ENCODE measurements around the gene NISCH.

Gene NISCH

DNA sequence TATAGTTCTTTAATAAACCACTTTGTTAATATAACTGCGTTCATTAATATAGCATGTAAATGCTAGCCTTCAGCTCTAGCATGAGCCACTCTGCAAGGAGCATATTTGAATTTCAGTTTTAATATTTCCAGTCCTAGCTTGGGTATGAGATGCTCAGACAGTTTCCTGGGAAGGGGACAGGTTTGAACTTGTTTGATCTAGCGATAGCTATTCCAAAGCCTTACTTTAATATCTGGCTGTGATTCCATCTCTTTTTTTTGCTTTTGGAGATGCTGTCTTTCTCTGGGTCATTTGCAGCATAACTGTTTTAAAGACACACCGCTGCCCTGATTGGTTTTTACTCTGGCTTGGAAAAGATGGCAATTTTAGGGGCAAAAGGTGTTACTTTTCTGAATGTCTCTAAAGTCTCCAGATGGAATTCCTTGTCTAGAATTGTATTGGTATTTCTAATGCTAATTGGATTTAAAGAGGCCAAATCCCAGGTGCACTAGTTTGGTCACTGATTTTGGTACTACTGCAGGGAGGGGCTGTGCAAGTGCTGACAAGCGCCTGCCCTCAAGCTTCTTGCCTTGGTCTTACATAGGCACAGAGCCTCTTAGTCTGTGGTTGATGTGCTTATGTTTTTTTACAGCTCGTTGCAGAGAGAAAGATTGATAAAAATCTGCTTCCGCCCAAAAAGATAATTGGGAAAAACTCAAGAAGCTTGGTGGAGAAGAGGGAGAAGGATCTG lies 2.8 kb downstream of the NISCH start:
- TF ChIP-seq FOXM1 (IDR thresholded peaks at IDR 0.05; ENCODE audit: borderline replicate concordance, low read depth) (no peak), CREB1 (IDR thresholded peaks at IDR 0.05; ENCODE audit: low read depth) (no peak), RAD21 (IDR thresholded peaks at IDR 0.05; ENCODE audit: low read depth) (no peak), EGR1 (IDR thresholded peaks at IDR 0.05) (no peak), TCF12 (IDR thresholded peaks at IDR 0.05; ENCODE audit: low read depth) (no peak), TAF1 (IDR thresholded peaks at IDR 0.05; ENCODE audit: low read depth) (no peak), TEAD4 (IDR thresholded peaks at IDR 0.05) (no peak), YY1 (IDR thresholded peaks at IDR 0.05; ENCODE audit: low read depth) (no peak), EP300 (IDR thresholded peaks at IDR 0.05; ENCODE audit: borderline replicate concordance) (no peak), NFIC (IDR thresholded peaks at IDR 0.05) (no peak)
- TF ChIP-seq, protein P1, sequence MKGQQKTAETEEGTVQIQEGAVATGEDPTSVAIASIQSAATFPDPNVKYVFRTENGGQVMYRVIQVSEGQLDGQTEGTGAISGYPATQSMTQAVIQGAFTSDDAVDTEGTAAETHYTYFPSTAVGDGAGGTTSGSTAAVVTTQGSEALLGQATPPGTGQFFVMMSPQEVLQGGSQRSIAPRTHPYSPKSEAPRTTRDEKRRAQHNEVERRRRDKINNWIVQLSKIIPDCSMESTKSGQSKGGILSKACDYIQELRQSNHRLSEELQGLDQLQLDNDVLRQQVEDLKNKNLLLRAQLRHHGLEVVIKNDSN (IDR thresholded peaks at IDR 0.05), result no peak
- TF ChIP-seq, protein P2, sequence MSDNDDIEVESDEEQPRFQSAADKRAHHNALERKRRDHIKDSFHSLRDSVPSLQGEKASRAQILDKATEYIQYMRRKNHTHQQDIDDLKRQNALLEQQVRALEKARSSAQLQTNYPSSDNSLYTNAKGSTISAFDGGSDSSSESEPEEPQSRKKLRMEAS (IDR thresholded peaks at IDR 0.05), result no peak

DNA sequence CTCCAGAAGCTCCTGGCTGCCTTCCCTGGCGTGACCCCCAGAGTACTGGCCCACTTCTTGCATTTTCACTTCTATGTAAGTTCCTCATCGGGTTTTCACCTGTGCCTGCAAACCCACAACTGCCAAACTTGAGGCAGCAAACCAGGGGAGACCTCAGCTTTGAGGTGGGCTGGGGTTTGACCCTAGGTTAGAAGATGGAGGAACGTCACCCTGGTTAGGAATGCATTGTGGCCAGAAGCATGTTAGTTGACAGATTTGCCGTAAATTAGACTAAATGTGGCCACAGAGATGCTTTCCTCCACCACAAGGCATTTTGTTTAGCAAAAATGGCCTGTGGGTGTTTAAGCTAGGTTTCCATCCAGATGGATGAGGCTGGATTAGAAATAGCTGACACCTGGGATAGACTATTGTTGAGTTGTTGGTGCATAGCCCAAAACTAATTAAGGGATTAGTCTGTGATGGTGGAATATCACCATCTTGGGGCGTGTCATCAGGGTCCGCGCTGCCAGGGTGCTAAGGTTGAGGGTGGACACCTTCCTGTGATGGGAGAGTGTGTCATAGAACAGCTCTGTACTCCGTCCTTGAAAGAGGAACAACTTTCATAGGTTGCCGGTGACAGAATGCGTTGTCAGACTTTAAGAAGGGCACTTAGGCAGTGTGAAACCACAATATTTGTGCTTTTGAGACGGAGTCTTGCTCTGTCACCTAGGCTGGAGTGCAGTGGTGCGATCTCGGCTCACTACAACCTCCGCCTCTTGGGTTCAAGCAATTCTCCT lies 3.6 kb downstream of the NISCH start:
- TF ChIP-seq RAD21 (IDR thresholded peaks at IDR 0.05; ENCODE audit: low read depth) (no peak), YY1 (IDR thresholded peaks at IDR 0.05; ENCODE audit: low read depth) (no peak), FOXM1 (IDR thresholded peaks at IDR 0.05; ENCODE audit: borderline replicate concordance, low read depth) (no peak), TCF12 (IDR thresholded peaks at IDR 0.05; ENCODE audit: low read depth) (no peak), TEAD4 (IDR thresholded peaks at IDR 0.05) (no peak), ZBTB7A (IDR thresholded peaks at IDR 0.05; ENCODE audit: low read depth) (no peak), CEBPB (IDR thresholded peaks at IDR 0.05) (no peak), EGR1 (IDR thresholded peaks at IDR 0.05) (no peak)
- TF ChIP-seq, protein P3, sequence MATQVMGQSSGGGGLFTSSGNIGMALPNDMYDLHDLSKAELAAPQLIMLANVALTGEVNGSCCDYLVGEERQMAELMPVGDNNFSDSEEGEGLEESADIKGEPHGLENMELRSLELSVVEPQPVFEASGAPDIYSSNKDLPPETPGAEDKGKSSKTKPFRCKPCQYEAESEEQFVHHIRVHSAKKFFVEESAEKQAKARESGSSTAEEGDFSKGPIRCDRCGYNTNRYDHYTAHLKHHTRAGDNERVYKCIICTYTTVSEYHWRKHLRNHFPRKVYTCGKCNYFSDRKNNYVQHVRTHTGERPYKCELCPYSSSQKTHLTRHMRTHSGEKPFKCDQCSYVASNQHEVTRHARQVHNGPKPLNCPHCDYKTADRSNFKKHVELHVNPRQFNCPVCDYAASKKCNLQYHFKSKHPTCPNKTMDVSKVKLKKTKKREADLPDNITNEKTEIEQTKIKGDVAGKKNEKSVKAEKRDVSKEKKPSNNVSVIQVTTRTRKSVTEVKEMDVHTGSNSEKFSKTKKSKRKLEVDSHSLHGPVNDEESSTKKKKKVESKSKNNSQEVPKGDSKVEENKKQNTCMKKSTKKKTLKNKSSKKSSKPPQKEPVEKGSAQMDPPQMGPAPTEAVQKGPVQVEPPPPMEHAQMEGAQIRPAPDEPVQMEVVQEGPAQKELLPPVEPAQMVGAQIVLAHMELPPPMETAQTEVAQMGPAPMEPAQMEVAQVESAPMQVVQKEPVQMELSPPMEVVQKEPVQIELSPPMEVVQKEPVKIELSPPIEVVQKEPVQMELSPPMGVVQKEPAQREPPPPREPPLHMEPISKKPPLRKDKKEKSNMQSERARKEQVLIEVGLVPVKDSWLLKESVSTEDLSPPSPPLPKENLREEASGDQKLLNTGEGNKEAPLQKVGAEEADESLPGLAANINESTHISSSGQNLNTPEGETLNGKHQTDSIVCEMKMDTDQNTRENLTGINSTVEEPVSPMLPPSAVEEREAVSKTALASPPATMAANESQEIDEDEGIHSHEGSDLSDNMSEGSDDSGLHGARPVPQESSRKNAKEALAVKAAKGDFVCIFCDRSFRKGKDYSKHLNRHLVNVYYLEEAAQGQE (IDR thresholded peaks at IDR 0.05; ENCODE audit: low read depth), result no peak
- TF ChIP-seq, protein P1 (IDR thresholded peaks at IDR 0.05), result no peak

DNA sequence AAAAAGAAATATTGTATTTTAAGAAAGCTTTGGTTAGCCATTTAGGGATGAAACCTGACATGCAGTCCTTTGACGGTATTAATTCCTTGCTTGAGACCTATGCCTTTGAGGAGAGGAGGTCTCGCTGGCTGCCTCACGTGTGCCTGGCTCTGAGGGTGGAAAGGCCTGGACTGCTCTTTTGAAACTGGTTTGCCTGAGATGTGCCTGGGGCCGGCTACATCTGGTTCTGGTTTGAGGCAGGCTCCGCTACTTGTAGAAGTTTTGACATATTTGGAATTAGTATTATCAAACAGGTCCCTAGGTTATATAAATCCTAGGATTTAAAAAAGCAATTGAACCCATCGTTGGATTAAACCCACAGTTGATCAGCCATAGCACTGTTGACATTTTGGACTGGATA lies 6.5 kb downstream of the NISCH start:
- TF ChIP-seq TAF1 (IDR thresholded peaks at IDR 0.05; ENCODE audit: low read depth) (no peak), YY1 (IDR thresholded peaks at IDR 0.05; ENCODE audit: low read depth) (no peak), TCF12 (IDR thresholded peaks at IDR 0.05; ENCODE audit: low read depth) (no peak), CEBPB (IDR thresholded peaks at IDR 0.05) (no peak), ZBTB7A (IDR thresholded peaks at IDR 0.05; ENCODE audit: low read depth) (no peak), RAD21 (IDR thresholded peaks at IDR 0.05; ENCODE audit: low read depth) (no peak), EP300 (IDR thresholded peaks at IDR 0.05; ENCODE audit: borderline replicate concordance) (no peak), TEAD4 (IDR thresholded peaks at IDR 0.05) (no peak), EGR1 (IDR thresholded peaks at IDR 0.05) (no peak)
- TF ChIP-seq, protein P3 (IDR thresholded peaks at IDR 0.05; ENCODE audit: low read depth), result no peak
- TF ChIP-seq, protein P2 (IDR thresholded peaks at IDR 0.05), result no peak

DNA sequence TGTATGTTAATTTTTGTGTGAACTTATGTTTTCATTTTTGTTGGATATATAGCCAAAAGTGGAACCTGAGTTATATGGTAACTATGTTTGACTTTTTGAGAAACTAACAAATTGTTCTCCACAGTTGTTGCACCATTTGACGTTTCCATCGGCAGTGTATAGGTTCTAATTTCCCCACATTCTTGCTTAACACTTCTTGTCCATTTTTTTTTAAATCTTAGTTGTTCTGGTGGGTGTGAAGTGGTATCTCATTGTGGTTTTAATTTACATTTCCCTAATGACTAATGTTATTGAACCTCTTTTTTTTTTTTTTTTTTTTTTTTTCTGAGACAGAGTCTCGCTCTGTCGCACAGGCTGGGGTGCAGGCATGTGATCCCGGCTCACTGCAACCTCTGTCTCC lies 8.0 kb downstream of the NISCH start:
- no peak for TF ChIP-seq RAD21 (IDR thresholded peaks at IDR 0.05; ENCODE audit: low read depth)
- no peak for TF ChIP-seq CEBPB (IDR thresholded peaks at IDR 0.05)
- TF ChIP-seq, protein P3 (IDR thresholded peaks at IDR 0.05; ENCODE audit: low read depth), result no peak
- TF ChIP-seq NFIC (IDR thresholded peaks at IDR 0.05), result no peak
- TF ChIP-seq, protein P2 (IDR thresholded peaks at IDR 0.05), result no peak
- no peak for TF ChIP-seq YY1 (IDR thresholded peaks at IDR 0.05; ENCODE audit: low read depth)
- no peak for TF ChIP-seq ZBTB7A (IDR thresholded peaks at IDR 0.05; ENCODE audit: low read depth)
- no peak for TF ChIP-seq TAF1 (IDR thresholded peaks at IDR 0.05; ENCODE audit: low read depth)
- no peak for TF ChIP-seq EGR1 (IDR thresholded peaks at IDR 0.05)
- TF ChIP-seq TCF12 (IDR thresholded peaks at IDR 0.05; ENCODE audit: low read depth), result no peak
- TF ChIP-seq FOXM1 (IDR thresholded peaks at IDR 0.05; ENCODE audit: borderline replicate concordance, low read depth), result no peak
- TF ChIP-seq, protein P1 (IDR thresholded peaks at IDR 0.05), result no peak
- TF ChIP-seq CREB1 (IDR thresholded peaks at IDR 0.05; ENCODE audit: low read depth), result no peak
- TF ChIP-seq EP300 (IDR thresholded peaks at IDR 0.05; ENCODE audit: borderline replicate concordance), result no peak
- no peak for TF ChIP-seq TEAD4 (IDR thresholded peaks at IDR 0.05)

Measured in Ishikawa (cell line).